SK-N-SH (cell line): ENCODE data around the gene RPS26. TPM values are rescaled to one million over a fixed set of nuclear protein-coding genes. Genes with fewer than 3 reads are reported as not detected.

Experiments used
- CTCF ChIA-PET: fragments of 300-600, 350-600 bp; formaldehyde crosslinking; extraction: SDS; loops from one replicate; lab custom pipeline; 2021; lab: Yijun Ruan, JAX
- POLR2A ChIA-PET: fragments of 350-600 bp; sonication (Branson Sonifier 250); formaldehyde crosslinking; extraction: SDS; loops from one replicate; lab custom pipeline; 2020; ENCODE audit warnings: antibody characterized with exemption, inconsistent platforms; lab: Yijun Ruan, JAX
- DNase-seq: peaks from one replicate; pipeline ENCODE4 v3.0.0; 2012
- H2AFZ ChIP-seq: fragments of 200-600 bp; sonication (generic); 2 replicates; pipeline ENCODE4 v1.8.1; 2016; ENCODE audit warnings: antibody characterized with exemption, mild to moderate bottlenecking, low read depth
- H3F3A ChIP-seq: fragments of 200-600 bp; sonication (generic); replicated peaks from 2 replicates; pipeline ENCODE3; 2016; ENCODE audit warnings: antibody characterized with exemption, mild to moderate bottlenecking; ENCODE audit not compliant: insufficient read depth
- H3K27ac ChIP-seq, 2 experiments: fragments of 200-500 bp in 1 of 2; fragments of 200-600 bp in 1 of 2; sonication (Bioruptor generic) in 1 of 2; sonication (generic), shearing (Covaris generic) in 1 of 2; 2 replicates each; pipeline versions ENCODE4 v1.5.1 to v1.6.1; 2014 to 2016; ENCODE audit warnings: low read depth in 2 of 2, inconsistent platforms in 1 of 2, low read length in 1 of 2, mild to moderate bottlenecking in 1 of 2, mixed read lengths in 1 of 2
- H3K27me3 ChIP-seq: fragments of 200-600 bp; sonication (generic), shearing (Covaris generic); 2 replicates; pipeline ENCODE4 v1.6.1; 2016; ENCODE audit warnings: mixed run types; ENCODE audit not compliant: insufficient read depth
- H3K36me3 ChIP-seq, 2 experiments: fragments of 200-500 bp in 1 of 2; fragments of 200-600 bp in 1 of 2; sonication (Bioruptor generic) in 1 of 2; sonication (generic) in 1 of 2; replicated peaks in 1 of 2; 2 replicates each; pipeline versions ENCODE3 to v1.5.1; 2014 to 2016; ENCODE audit warnings: low read length in 1 of 2, mild to moderate bottlenecking in 1 of 2; ENCODE audit not compliant: insufficient read depth in 2 of 2, control insufficient read depth in 1 of 2
- H3K4me1 ChIP-seq, 2 experiments: fragments of 200-500 bp in 1 of 2; fragments of 200-600 bp in 1 of 2; sonication (Bioruptor generic) in 1 of 2; sonication (generic), shearing (Covaris generic) in 1 of 2; 2 replicates each; pipeline versions ENCODE4 v1.5.1 to v1.6.1; 2014 to 2016; ENCODE audit warnings: low read depth in 1 of 2, low read length in 1 of 2, mixed run types in 1 of 2; ENCODE audit not compliant: insufficient read depth in 2 of 2, control insufficient read depth in 1 of 2
- H3K4me2 ChIP-seq: fragments of 200-600 bp; sonication (generic), shearing (Covaris generic); 2 replicates; pipeline ENCODE4 v1.6.1; 2017; ENCODE audit warnings: mixed run types
- H3K4me3 ChIP-seq, 2 experiments: fragments of 200-500 bp in 1 of 2; fragments of 200-600 bp in 1 of 2; sonication (Bioruptor generic) in 1 of 2; sonication (generic), shearing (Covaris generic) in 1 of 2; 2 replicates each; pipeline versions ENCODE4 v1.5.1 to v1.8.1; 2014 to 2016; ENCODE audit warnings: low read depth in 2 of 2, inconsistent platforms in 1 of 2, low read length in 1 of 2, mild to moderate bottlenecking in 1 of 2, mixed read lengths in 1 of 2, moderate library complexity in 1 of 2
- H3K79me2 ChIP-seq: fragments of 200-600 bp; sonication (generic); 2 replicates; pipeline ENCODE4 v1.8.1; 2017; ENCODE audit warnings: mild to moderate bottlenecking; ENCODE audit not compliant: insufficient read depth
- H3K9ac ChIP-seq: fragments of 200-600 bp; sonication (generic); 2 replicates; pipeline ENCODE4 v1.6.1; 2017; ENCODE audit warnings: mixed run types
- H3K9me2 ChIP-seq: fragments of 200-600 bp; sonication (generic); 2 replicates; pipeline ENCODE4 v1.6.1; 2017; ENCODE audit warnings: mixed run types
- H3K9me3 ChIP-seq: fragments of 200-600 bp; sonication (generic); 2 replicates; pipeline ENCODE4 v1.6.1; 2017; ENCODE audit warnings: mixed run types, mild to moderate bottlenecking, moderate library complexity
- H4K20me1 ChIP-seq: fragments of 200-600 bp; sonication (generic); 2 replicates; pipeline ENCODE4 v1.6.1; 2017; ENCODE audit warnings: mild to moderate bottlenecking, mixed run types; ENCODE audit not compliant: insufficient read depth
- ELF1 ChIP-seq: IDR thresholded peaks from 2 replicates; pipeline ENCODE4 v1.4.0; 2012
- FOSL2 ChIP-seq: IDR thresholded peaks from 2 replicates; pipeline ENCODE4 v1.4.0; 2012; ENCODE audit warnings: low read depth, mild to moderate bottlenecking, moderate library complexity, borderline replicate concordance
- FOXJ3 ChIP-seq: sonication (generic); formaldehyde crosslinking; IDR thresholded peaks from 2 replicates; pipeline ENCODE4 v1.5.1; 2020; ENCODE audit warnings: mild to moderate bottlenecking, missing genetic modification reagents
- GATA2 ChIP-seq: sonication (generic); formaldehyde crosslinking; IDR thresholded peaks from 2 replicates; pipeline ENCODE4 v1.5.0; 2020; ENCODE audit warnings: mild to moderate bottlenecking, missing genetic modification reagents
- JUND ChIP-seq: IDR thresholded peaks from 2 replicates; pipeline ENCODE4 v1.4.0; 2012
- MEF2A ChIP-seq: IDR thresholded peaks from 2 replicates; pipeline ENCODE4 v1.4.0; 2012; ENCODE audit warnings: low read depth, borderline replicate concordance
- MXI1 ChIP-seq: IDR thresholded peaks from 2 replicates; pipeline ENCODE4 v1.6.1; 2012; ENCODE audit warnings: mild to moderate bottlenecking, low read depth, low read length, improper control_type of control experiment
- POLR2AphosphoS5 ChIP-seq: IDR thresholded peaks from 2 replicates; pipeline ENCODE4 v1.6.1; 2012; ENCODE audit warnings: low read depth, low read length
- RFX5 ChIP-seq: IDR thresholded peaks from 2 replicates; pipeline ENCODE4 v1.6.1; 2012; ENCODE audit warnings: mild to moderate bottlenecking, improper control_type of control experiment, low read length
- RXRA ChIP-seq: IDR thresholded peaks from 2 replicates; pipeline ENCODE4 v1.4.0; 2012; ENCODE audit warnings: low read depth, mild to moderate bottlenecking, borderline replicate concordance
- SIN3A ChIP-seq: IDR thresholded peaks from 2 replicates; pipeline ENCODE4 v1.6.1; 2012; ENCODE audit warnings: low read depth, mild to moderate bottlenecking, low read length, moderate library complexity, borderline replicate concordance
- TEAD4 ChIP-seq: IDR thresholded peaks from 2 replicates; pipeline ENCODE4 v1.4.0; 2012; ENCODE audit warnings: mild to moderate bottlenecking, borderline replicate concordance; ENCODE audit not compliant: insufficient read depth
- WGBS: methylation state at CpG from one replicate; pipeline ENCODE4 v1.1.6; 2017; ENCODE audit warnings: low lambda C conversion rate; 5-methylcytosine and 5-hydroxymethylcytosine counted together
- polyA plus RNA-seq, 3 experiments: library from polyadenylated mRNA; depleted of rRNA; stranded (reverse); fragments of >200 nt; gene quantifications; 2 replicates each; pipeline ENCODE4 v1.2.3, GENCODE V29; 2012
- TF ChIP-seq, protein P1 (sequence below): fragments of 150-350 bp; IDR thresholded peaks from 2 replicates; pipeline ENCODE4 v1.6.1; 2017; ENCODE audit warnings: antibody characterized with exemption, low read length, low read depth, borderline replicate concordance
- TF ChIP-seq, protein P2 (sequence below): IDR thresholded peaks from 2 replicates; pipeline ENCODE4; 2012
- TF ChIP-seq, protein P3 (sequence below): fragments of 200-600 bp; sonication (generic); IDR thresholded peaks from 2 replicates; pipeline ENCODE4 v1.6.1; 2017; ENCODE audit warnings: antibody characterized with exemption, mild to moderate bottlenecking, moderate library complexity
- TF ChIP-seq, protein P4 (sequence below): IDR thresholded peaks from 2 replicates; pipeline ENCODE4 v1.4.0; 2012; ENCODE audit warnings: low read depth, borderline replicate concordance

The RPS26 gene
- polyA plus RNA-seq, 1 of the 3 experiments (the other 2 are of a cell fraction): 1,500 TPM

DNA sequence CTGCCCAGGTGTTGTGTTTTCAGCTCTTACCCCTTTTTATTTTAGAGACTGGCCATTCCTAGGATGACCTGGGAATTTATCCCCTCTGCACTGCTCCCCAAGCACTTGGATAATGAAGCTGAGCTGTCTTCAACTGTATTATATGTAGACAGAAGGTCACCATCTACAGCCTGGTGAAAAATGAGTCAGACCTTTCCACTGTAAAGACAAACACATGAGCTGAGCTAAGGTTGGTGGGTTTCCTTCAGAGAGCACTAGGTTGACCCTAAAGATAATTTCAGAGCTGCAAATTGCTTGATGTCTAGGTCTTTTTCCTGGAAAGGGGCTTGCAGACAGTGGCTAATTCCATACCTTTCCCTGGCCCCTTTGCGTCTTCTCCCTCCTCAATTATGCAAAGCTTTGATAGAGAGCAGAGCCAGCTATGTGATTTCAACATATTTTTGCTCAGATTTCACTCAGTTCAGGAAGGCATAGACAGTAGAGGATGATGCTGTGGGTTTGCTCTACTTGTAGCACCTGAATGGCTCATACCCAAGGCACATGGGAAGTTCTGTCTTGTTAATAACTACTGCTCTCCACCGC, 30.1 kb upstream of the RPS26 start:
- H3K4me3 ChIP-seq: no peak overlapping the region
- H3K9ac ChIP-seq: no peak overlapping the region
- no peaks in the 10 kb centered on the region for H3K9me3 ChIP-seq
- H2AFZ ChIP-seq: no peak overlapping the region
- no peaks in the 10 kb centered on the region for H3F3A ChIP-seq
- peaks cover 0 to 8% of the 10 kb centered on the region in 2 experiments; a peak in 1 of 4 replicates for H3K4me1 ChIP-seq
- H3K9me2 ChIP-seq: no peaks in the 10 kb centered on the region
- TF ChIP-seq POLR2AphosphoS5 (no peak), RXRA (no peak)
- no peaks in the 10 kb centered on the region for H3K27me3 ChIP-seq
- no peaks in the 10 kb centered on the region for H4K20me1 ChIP-seq
- WGBS: 86% methylated on average over 2 of the region's 2 CpGs
- DNase-seq: no peak
- POLR2A ChIA-PET: no interaction called here
- H3K4me2 ChIP-seq: no peak overlapping the region
- CTCF ChIA-PET: interaction anchor here (1.0 to 4.5 kb wide), 3 partner anchors 9 to 30 kb away, joined by 4 to 14 read pairs (median 6); partner anchors contain the start of genes IKZF4 and SUOX
- no peaks in the 10 kb centered on the region for H3K79me2 ChIP-seq
- no peaks in the 10 kb centered on the region for H3K36me3 ChIP-seq
- no peak overlapping the region for H3K27ac ChIP-seq

DNA sequence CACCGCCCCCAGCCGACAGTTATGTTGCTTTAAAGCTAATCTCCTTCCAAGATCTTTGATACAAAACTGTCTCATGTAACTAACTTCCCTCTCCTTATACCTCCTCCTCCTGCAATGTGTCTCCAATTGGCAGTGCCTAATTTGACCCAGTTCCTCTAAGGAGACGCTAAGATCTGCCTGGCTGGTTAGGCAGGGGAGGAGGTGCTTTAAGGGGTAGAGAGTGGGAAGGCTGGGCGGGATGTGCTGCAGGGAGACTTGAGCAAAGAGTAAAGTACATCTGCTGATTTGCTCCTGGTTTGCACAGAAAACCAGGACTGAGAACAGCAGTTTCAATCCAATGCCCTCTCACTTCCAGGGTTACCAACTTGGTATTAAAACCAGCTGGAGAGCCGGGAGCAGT, 28.2 kb upstream of the RPS26 start:
- Histone ChIP-seq H2AFZ (no peak overlapping the region), H3K4me3 (no peak overlapping the region), H3K9me3 (no peaks in the 10 kb centered on the region), H3K9ac (no peak overlapping the region), H3K9me2 (no peaks in the 10 kb centered on the region), H3K27me3 (no peaks in the 10 kb centered on the region), H3K4me1 (no peaks in the 10 kb centered on the region), H3F3A (no peaks in the 10 kb centered on the region), H4K20me1 (no peaks in the 10 kb centered on the region), H3K79me2 (no peaks in the 10 kb centered on the region), H3K36me3 (no peaks in the 10 kb centered on the region), H3K4me2 (no peak overlapping the region), H3K27ac (no peak overlapping the region)
- 95% methylated on average over 5 of the region's 5 CpGs for WGBS
- ChIA-PET CTCF (interaction anchor here (1.2 to 5.9 kb wide), 3 partner anchors 10 to 17 kb away, joined by 3 to 30 read pairs (median 9); partner anchors contain the start of gene SUOX), POLR2A (interaction anchor here (1.3 kb wide), 1 partner anchor 27 kb away, joined by 4 read pairs; no protein-coding TSS in a partner anchor)
- no peak for TF ChIP-seq MEF2A
- TF ChIP-seq, protein P1, sequence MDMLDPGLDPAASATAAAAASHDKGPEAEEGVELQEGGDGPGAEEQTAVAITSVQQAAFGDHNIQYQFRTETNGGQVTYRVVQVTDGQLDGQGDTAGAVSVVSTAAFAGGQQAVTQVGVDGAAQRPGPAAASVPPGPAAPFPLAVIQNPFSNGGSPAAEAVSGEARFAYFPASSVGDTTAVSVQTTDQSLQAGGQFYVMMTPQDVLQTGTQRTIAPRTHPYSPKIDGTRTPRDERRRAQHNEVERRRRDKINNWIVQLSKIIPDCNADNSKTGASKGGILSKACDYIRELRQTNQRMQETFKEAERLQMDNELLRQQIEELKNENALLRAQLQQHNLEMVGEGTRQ: no peak
- no peak for TF ChIP-seq FOSL2
- TF ChIP-seq SIN3A: no peak
- TF ChIP-seq FOXJ3 (CRISPR knock-in tag): no peak
- no peak for TF ChIP-seq JUND
- no peak for TF ChIP-seq RXRA
- TF ChIP-seq, protein P2, sequence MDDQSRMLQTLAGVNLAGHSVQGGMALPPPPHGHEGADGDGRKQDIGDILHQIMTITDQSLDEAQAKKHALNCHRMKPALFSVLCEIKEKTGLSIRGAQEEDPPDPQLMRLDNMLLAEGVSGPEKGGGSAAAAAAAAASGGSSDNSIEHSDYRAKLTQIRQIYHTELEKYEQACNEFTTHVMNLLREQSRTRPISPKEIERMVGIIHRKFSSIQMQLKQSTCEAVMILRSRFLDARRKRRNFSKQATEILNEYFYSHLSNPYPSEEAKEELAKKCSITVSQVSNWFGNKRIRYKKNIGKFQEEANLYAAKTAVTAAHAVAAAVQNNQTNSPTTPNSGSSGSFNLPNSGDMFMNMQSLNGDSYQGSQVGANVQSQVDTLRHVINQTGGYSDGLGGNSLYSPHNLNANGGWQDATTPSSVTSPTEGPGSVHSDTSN: no peak
- no peak for TF ChIP-seq MXI1
- TF ChIP-seq TEAD4: no peak
- TF ChIP-seq RFX5: no peak
- no peak for TF ChIP-seq GATA2 (CRISPR knock-in tag)
- TF ChIP-seq ELF1: no peak
- TF ChIP-seq, protein P3, sequence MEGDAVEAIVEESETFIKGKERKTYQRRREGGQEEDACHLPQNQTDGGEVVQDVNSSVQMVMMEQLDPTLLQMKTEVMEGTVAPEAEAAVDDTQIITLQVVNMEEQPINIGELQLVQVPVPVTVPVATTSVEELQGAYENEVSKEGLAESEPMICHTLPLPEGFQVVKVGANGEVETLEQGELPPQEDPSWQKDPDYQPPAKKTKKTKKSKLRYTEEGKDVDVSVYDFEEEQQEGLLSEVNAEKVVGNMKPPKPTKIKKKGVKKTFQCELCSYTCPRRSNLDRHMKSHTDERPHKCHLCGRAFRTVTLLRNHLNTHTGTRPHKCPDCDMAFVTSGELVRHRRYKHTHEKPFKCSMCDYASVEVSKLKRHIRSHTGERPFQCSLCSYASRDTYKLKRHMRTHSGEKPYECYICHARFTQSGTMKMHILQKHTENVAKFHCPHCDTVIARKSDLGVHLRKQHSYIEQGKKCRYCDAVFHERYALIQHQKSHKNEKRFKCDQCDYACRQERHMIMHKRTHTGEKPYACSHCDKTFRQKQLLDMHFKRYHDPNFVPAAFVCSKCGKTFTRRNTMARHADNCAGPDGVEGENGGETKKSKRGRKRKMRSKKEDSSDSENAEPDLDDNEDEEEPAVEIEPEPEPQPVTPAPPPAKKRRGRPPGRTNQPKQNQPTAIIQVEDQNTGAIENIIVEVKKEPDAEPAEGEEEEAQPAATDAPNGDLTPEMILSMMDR: no peak
- TF ChIP-seq, protein P4, sequence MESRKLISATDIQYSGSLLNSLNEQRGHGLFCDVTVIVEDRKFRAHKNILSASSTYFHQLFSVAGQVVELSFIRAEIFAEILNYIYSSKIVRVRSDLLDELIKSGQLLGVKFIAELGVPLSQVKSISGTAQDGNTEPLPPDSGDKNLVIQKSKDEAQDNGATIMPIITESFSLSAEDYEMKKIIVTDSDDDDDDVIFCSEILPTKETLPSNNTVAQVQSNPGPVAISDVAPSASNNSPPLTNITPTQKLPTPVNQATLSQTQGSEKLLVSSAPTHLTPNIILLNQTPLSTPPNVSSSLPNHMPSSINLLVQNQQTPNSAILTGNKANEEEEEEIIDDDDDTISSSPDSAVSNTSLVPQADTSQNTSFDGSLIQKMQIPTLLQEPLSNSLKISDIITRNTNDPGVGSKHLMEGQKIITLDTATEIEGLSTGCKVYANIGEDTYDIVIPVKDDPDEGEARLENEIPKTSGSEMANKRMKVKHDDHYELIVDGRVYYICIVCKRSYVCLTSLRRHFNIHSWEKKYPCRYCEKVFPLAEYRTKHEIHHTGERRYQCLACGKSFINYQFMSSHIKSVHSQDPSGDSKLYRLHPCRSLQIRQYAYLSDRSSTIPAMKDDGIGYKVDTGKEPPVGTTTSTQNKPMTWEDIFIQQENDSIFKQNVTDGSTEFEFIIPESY: no peak
- no peak for DNase-seq
